GM19328 (cell line): ENCODE data around the gene CPNE6.
A peak's percentile ranks its signal among the peaks of the same experiment; 100 is the strongest.
"Not testable (repeated sequence)": the region's sequence is repeated elsewhere in the genome, so short reads cannot be mapped to it uniquely, and the experiment has no call there.

Experiments
- ATAC-seq: cut with Tn5 transposase; IDR thresholded peaks from one replicate; pipeline ENCODE4 v1.9.1; 2021; ENCODE audit warnings: mild to moderate bottlenecking, moderate library complexity; ENCODE audit not compliant: unreplicated experiment

CPNE6 gene

DNA sequence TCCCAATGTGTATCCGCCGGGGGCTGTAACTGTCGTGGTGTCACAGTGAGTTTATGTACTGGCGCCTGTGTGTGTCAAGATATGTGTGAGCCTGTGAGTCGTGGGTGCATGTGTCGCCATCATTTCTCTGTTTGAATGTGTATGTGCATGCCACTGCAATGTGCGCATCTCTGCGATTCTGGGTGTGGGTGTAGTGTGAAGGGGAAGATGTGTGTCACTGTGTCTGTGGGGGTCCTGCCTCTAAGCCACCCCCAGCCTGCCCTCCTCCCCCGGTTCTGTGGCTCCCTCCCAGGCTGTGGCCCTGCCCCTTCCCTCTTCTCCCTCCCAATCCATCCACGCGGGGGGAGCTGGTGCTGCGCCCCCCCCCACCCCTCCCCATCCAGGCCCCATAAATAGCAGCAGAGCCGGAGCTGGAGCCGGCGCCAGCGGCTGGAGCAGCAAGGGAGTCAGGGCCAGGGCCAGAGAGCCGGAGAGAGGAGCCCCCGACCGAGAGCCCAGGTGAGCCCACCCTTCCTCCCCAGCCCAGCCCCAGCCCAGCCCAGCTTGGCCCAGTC lies at the start of gene CPNE6:
Gene CPNE6, plus strand, starts transcription at position 419 of the 554 bp plus-strand sequence. CDS start 1,375 bp downstream, outside the sequence.
- no peak for ATAC-seq

DNA sequence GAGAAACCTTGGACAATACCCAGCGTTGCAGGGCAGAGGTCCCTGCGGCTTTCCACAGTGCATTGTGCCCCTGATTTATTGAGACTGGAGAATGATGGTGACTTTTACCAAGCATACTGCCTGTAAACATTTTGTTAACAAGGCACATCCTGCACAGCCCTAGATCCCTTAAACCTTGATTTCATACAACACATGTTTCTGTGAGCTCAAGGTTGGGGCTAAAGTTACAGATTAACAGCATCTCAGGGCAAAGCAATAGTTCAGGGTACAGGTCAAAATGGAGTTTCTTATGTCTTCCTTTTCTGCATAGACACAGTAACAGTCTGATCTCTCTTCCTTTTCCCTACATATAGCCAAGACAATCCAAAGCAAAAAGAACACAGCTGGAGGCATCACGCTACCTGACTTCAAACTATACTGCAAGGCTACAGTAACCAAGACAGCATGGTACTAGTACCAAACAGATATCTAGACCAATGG lies 46.4 kb upstream of the CPNE6 start:
- ATAC-seq, result not testable (repeated sequence)

DNA sequence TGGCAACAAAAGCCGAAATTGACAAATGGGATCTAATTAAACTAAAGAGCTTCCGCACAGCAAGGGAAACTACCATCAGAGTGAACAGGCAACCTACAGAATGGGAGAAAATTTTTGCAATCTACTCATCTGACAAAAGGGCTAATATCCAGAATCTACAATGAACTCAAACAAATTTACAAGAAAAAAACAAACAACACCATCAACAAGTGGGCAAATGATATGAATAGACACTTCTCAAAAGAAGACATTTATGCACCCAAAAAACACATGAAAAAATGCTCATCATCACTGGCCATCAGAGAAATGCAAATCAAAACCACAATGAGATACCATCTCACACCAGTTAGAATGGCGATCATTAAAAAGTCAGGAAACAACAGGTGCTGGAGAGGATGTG lies 41.7 kb upstream of the CPNE6 start:
- not testable (repeated sequence) for ATAC-seq

DNA sequence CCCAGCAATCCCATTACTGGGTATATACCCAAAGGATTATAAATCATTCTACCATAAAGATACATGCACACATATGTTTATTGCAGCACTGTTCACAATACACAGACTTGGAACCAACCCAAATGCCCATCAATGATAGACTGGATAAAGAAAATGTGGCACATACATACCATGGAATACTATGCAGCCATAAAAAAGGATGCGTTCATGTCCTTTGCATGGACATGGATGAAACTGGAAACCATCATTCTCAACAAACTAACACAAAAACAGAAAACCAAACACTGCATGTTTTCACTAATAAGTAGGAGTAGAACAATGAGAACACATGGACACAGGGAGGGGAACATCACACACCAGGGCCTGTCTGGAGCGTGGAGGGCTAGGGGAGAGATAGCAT lies 40.0 kb upstream of the CPNE6 start:
- ATAC-seq, result not testable (repeated sequence)

DNA sequence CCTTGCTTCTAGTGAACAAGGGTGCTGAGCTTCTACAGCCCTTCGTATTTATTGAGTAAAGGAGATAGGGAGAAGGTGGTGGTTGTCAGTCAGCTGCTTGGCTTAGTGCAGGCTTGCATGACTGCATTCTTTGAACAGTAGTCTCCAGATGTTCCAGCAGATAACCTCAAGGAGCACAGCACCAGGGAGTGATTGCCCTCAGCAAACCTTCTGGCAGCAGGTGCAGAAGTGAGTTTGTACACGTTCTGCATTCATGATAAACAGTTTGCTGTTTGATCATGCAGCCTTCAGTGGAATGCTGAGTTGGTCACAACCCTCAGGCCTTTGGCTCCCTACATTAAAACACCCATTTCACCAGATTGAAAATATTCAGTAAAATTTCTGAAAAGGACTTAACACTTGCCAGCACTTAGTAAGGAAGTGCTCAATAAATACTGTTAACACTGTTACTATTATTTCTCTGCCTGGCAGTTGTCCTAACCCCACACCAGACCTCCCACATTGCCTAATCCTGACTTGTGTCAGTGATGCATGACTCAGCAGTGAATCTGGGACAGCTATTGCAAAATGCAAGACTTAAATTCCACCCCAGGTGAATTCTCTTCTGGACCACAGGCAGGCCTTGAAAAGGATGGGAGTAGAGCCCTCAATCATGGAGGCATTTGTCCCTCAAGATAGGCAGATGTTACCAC lies 38.5 kb upstream of the CPNE6 start:
- no peak for ATAC-seq

DNA sequence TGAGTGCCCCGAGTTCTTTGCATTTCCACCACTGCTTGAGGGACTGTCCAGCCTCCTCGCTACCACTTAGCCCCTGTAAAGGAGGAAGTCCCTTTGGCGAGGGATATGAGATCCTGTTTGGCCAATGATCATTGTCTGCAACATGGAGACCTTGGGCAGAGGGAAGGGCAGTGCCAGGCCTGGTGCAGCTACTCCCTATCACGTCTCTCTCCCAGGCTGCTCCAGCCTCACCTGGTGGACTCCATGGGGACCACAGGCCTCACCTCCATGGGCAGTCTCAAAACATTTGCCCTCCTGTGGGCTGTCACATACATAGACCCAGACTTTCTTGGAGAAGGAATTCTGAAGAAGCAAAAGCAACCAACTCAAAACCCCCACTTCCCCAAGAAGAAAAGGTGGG lies 35.6 kb upstream of the CPNE6 start:
- not testable (repeated sequence) for ATAC-seq

DNA sequence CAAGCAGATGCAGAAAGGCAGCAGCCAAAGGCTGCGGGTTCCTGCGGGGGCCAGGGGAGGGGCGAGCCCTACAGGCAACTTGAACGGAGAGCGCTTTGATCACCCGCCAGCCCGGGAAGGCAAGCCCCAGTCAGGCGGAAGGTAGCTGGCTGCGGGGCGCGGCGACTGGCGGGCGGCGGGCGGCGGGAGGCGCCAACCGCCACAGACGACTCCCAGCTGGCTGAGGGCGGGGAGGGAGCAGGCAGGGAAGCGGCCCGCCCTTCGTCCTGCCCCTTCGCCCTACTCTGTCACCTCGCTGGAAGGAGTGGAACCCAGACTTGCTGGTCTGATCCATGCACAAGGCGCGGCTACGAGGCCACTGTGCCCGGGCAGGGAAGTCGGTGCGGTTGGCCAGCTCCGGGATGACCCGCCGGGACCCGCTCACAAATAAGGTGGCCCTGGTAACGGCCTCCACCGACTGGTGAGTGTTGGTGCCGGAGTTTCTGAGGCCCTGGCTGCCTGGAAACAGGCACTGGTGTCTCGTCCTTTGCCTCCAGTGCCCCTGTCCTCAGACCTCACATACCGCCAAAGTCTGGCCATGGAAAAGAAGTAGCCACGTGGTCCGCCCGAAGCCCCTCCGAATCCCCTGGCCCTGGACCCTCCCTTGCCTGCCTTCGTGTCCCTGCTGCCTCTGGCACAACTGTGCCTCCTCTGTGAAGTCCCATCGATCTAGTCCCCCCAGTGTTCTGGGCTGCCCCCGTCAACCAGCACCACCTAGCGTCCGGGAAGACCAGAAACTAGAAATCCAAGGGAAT lies 35.0 kb upstream of the CPNE6 start:
- peak; percentile 77 for ATAC-seq

DNA sequence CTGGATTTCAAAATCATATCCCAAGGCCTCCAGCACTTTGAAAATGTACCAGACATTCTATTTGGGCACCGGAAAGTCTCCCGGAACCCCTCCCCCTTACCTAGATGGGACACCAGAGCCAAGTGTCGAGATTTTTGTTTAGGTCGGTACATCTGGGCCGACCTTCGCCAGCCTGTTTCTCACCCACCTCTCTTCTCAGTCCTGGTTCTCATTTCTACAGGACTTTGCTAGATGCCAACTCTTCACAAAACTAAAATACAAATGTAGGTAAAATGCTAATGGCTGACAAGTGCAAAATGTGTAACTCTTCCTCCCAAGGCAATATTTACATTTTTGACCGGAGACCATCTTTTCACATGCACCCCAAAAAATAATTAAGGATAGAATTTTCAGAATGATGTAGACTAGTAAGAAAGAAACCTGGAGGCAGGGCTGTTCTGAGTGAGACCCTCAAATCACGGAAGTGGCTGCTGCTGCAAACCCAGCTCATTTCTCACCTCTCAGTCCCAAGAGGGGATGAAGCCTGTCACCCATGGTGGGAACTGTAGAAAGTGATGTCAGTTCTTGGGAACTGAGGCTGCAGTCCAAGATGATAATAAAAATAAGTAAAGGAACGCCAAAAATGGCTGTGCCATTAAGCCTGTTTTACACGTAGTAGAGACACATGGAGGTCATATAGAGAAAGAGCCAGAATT lies 34.3 kb upstream of the CPNE6 start:
- ATAC-seq, result not testable (repeated sequence)

DNA sequence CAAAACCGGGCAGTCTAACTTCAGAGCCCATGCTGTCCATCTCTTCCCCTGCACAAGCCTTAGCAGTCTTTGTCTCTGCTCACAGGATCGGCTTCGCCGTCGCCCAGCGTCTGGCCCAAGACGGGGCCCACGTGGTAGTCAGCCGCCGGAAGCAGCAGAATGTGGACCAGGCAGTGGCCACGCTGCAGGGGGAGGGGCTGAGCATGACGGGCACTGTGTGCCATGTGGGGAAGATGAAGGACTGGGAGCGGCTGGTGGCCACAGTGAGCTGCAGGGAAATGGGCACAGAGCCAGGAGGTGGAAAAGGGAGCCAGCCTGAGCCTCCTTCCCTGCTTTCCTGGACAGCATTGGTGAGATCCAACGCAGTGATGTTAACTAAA lies 33.7 kb upstream of the CPNE6 start:
- ATAC-seq, result no peak

DNA sequence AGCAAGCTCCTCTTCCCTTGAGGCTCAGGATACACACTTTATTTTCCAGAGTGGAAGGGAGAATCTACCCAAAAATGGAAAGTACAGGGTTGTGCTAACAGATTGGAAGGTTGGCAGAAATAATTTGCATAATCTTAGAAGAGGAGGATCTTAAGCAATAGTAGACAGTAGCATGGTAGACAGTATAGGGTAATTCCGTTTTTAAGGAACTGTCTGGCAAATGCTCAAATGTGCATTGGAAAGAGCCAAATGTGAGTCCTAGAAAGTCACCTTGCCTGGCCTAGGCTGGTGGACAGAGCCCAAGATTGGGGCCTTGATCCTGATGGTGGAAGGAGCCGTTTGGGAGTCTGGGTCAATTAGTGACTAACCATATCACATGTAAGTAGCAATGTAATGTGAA lies 32.7 kb upstream of the CPNE6 start:
- no peak for ATAC-seq

DNA sequence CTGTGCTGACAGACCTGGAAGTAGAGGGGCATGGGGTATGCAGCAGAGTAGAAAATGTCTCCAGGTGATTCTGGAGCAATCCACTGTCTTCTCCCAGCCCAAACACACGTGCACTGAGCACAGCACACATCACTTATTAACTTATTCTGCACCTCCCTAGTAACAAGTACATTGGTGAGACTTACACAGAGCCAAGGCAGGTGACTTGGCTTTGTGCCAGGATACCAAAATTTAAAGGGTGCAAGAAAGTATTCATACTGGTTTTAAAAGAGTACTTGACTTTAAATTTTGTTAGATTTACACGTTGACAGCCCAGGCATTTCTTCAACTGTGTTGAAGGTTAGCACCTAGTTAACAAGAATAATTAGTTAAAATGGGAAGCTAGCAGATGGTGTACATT lies 30.7 kb upstream of the CPNE6 start:
- ATAC-seq, result no peak

DNA sequence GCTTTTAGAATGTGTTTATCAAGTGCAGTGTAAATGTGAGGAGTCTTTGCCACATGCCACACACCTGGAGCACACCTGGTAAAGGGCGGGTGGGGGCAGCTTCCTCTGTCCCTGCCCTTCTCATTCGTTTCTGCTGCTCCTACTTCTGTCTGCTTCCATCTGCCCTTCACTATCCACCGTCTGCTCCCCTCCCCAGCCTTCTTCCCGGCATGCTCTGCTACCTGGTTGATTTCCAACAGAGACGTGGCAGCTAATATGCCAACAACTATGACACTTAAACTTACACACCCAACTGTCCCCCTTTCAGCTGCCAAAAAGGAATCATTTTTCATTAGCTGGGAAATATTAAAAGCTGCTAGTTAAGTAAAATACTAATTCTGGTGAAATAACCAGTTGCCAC lies 28.6 kb upstream of the CPNE6 start:
- no peak for ATAC-seq

DNA sequence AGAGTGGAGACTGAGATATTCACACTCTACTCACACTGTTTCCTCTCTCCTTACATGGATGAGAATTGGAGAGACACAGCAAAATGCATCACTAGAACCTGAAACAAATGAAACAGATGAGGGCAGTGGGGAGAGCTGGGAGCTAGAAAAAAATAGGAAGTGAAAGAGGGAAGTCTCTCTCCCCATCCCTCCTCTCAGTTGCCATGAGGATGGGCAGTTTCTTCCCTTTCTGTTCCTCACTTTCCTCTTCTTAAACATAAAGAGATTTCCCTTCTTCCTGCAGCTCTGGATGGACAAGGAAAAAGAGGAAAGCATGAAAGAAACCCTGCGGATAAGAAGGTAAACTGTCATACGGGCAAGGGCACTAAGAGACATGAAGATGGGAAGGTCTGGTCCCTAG lies 22.4 kb upstream of the CPNE6 start:
- ATAC-seq, result not testable (repeated sequence)

DNA sequence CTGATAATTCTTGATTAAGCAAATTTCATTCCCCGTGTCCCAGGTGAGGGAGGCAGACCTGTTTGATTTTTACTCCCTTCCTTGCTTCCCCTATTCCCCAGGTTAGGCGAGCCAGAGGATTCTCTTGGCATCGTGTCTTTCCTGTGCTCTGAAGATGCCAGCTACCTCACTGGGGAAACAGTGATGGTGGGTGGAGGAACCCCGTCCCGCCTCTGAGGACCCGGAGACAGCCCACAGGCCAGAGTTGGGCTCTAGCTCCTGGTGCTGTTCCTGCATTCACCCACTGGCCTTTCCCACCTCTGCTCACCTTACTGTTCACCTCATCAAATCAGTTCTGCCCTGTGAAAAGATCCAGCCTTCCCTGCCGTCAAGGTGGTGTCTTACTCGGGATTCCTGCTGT lies 20.6 kb upstream of the CPNE6 start:
- ATAC-seq, result not testable (repeated sequence)

DNA sequence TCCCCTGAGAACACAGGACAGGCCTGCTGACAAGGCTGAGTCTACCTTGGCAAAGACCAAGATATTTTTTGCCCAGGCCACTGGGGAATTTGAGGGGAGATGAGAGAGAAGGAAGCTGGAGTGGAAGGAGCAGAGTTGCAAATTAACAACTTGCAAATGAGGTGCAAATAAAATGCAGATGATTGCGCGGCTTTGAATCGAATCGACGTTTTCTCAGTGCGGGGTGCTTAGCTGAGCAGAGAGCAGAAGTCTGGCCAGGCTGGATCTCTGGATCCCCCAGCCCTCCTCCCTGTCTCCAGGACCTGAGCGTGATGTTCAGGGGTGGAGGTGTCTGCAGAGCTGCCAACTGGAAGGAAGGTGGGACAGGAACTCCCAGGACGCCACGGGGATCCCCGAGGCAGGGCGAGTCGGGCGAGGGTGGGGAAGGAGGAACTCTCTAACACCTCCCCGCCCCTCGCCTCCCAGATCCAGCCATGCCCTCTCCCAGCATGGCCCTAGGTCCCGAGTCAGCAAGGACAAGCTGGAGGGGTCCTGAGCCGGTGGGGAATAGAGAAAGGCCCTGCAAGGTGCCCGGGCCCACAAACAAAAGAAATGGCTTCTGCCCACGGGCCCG lies 20.1 kb upstream of the CPNE6 start:
- ATAC-seq, result peak; percentile 10

DNA sequence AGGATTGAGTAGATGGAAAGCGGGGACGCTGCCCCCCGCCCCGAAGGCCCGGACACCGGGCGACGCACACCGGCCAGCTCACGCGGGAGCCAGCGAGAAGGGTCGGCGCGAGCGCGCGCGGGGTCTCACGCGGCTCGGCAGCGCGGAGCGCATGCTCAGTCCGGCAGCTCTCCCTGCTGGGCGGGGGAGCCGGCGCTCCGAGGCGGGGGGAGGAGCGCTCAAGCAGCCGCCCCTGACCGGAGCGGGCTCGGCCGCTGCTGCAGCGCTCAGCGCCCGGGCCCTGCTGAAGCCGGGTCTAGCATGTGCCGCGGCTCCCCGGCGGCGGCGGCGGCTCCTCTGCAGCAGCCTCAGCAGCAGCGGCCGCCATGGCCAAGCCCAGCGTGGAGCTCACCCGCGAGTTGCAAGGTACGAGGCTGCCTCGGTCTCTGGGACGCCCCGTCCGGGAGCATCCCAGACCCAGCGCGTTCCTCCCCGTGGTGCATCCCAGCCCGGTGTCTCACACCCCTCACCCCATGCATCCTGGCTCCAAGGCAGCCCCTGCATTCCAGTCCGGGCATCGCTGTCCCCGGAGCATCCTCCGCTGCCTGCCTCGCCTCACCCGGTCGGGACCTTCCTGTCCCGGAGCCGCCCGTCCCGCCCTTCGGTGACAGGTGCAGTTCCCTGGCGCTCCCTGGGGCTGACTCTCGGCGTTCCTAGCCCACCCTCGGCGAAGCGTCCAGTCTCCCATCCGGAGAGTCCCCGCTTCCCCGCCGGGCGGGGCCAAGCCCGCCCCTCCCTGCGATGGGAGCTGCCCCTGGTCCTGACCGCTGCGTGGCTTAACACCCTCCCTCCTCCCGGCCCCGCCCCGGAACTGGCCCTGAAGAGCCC lies 19.3 kb upstream of the CPNE6 start, which contains the start of gene CARMIL3:
Gene CARMIL3, plus strand, starts transcription at position 221 of the 867 bp plus-strand sequence. Its CDS starts 145 bp downstream, at position 366.
- peak; percentile 74 for ATAC-seq

DNA sequence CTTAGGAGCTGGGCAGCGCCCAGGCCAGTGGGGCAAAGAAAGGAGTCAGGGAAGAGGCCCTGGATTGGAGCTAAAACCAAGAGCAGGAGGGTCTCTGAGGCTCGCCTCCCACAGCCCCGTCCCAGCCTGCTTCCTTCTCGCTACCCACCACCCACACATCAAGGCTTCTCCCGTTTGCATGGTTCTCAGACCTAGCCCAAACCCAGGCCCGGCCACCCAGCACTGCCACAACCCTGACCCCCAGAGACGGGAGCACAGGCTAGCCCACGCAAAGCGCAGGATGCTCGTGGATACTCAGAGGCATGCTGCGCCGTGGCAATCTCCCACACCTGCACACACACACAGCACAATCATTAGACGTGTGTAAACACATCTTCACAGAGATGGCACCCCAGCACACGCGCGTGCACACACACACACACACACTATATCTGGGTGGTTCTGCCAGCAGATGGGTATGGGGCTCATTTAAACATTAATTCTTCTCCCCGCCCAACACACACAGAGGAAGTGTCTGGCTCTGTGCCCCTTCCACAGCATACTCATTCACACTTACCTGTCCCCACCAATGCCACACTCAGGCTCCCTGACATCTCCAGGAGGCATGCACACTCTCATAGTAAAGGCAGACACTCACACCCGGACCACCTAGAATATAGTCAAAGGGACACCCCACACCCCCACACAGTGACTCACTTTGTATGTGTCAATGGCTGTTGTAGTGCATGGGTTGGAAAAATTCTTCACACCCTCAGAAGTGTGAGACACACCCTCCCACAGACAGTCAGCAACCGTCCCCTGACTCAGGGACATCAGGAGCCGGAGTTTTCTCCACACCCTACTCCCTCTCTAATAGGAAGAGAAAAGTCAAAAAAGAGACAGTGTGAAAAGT lies 18.5 kb upstream of the CPNE6 start:
- ATAC-seq, result no peak

DNA sequence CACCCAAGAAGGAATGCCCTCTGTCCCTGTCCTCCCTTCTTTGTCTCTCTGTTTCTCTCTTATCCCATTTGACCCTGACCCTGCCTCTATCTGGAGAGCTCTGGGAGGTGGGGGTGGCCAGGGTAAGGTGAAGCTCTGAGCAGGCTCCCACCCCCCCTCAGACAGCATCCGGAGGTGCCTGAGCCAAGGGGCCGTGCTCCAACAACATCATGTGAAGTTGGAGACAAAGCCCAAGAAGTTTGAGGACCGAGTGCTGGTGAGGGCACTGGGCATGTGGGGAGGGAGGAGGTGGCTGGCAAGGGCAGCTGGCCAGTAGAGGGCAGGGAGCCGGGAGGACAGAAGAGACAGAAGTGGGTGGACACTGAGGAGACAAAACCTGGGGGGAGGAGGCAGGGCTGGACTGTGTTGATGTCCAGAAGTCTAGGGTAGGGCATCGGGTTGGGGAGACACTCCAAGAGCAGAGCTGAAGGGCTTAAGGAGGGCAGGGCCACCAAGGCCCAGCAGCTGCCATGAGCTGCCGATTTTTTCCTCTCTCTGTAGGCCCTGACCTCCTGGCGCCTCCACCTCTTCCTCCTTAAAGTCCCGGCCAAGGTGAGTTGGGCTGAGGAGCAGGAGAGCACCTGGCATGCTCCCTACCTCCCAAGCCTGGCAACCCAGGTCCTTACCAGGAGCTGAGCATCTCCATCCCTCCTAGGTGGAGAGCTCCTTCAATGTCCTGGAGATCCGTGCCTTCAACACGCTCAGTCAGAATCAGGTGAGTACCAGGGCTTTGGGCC lies 17.6 kb upstream of the CPNE6 start:
- no peak for ATAC-seq
